Measurements from ENCODE around the gene MSLN.

MSLN gene

DNA sequence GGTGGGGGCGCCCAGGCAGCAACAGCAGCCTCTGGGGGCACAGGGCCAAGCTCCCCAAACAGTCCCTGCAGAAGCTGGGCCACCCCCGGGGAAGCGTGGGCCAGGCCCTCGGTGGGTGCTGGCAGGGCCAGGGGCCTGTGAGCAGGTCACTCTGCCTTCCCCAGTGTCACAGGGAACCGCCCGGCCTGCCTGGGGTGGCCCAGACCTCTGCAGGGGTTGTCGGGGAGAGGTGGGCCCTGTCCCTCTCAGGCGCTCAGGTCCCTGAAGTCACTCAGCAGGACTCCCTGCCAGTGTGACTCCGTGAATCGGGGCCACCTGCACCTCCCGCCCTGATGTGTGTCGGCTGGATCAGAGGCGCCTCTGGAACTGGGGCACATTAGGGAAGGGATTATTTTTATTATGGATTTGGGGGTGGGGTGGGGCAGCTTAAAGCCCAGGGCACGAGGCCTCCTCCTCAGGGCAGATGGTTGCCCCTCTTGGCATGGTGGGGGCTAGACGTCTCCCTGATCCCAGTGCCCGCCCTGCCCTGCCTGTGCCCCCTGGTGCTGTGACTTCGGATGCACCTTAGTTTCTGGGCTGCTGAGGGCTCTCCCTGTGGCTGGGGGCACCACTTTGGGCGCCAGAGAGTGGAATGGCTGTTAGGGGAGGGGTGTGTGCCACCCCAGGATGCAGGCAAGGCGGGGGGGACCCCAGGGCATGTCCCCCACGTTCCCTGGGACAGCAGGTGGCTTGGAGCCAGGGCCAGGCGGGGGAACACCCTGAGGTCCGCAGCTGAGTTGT is 41.2 kb downstream of the MSLN start:
- no peak overlapping the region for H3K4me3 ChIP-seq (ENCODE audit: low read depth, low read length)

DNA sequence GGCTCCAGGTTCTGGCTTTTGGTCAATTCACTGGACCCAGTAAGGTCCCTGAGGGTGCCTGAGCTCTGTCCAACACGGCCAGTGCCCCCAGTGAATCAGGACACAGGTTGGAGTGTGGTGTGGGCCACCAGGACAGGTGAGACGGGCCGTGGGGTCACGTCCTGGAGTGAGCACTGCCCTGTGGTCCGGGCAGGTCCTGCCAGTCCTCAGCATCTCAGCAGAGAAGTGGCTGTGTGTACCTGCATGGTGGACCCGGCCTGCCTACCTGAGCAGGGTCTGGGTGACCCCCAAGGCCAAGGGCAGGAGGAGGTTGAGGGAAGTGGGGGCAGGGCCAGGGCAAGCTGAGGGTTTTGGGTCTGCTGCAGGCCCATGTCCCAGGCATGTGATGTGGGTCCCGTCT is 41.9 kb downstream of the MSLN start:
- no peak overlapping the region for H3K4me3 ChIP-seq (ENCODE audit: low read depth, low read length)

DNA sequence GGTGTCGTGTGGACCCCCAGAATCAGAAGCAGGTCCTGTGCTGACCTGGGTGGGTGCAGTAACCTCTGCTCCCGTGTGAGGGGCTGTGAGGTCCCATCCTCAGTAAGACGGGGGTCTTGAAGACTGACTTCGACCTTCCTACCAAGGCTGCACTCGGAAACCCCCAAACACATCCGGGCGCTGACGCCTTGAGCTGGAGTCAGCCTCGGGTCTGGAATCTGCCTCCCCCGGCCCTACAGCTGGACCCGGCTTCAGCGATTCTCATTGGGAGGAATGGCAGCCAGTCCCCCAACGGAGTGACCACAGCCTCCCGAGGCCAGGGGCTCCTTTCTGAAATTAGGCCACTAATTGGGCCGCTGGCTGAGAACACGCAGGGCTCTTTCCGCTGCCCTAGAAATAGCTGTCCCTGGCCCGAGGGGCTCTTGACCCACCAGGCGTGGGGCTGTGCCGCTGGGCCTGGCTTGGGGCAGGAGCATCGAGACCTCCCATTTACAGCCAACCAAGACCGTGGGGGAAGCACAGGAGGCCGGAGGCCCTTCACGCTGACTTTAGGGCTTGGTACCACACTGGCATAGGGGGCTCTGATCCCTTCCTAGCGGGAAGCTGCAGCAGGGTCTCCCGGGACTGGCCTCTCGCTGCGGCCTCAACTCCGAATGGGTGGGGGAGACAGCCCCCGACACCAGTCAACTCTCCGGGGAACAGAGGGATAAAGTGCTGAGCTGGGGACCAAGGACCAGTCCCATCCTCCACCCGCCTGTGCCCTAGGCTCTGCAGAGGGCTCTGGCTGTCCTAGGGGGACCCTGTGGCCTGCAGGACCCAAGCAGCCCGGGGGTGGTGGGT is 42.6 kb downstream of the MSLN start:
- H3K4me3 ChIP-seq (ENCODE audit: low read depth, low read length): no peak overlapping the region

DNA sequence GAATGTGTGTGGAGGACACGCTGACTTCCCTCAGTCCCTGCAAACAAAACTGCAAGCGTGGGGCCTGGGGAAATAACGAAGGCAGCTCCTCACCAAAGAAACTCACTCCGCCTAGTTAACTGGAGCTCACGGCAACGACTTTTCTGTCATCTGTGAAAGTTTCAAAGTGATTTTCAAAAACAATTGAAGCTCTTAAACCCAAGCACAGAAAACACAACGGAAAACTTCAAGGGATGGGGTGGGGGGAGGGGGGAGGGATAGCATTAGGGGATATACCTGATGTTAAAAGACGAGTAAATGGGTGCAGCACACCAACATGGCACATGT is 43.2 kb downstream of the MSLN start:
- H3K4me3 ChIP-seq (ENCODE audit: low read depth, low read length): no peak overlapping the region

DNA sequence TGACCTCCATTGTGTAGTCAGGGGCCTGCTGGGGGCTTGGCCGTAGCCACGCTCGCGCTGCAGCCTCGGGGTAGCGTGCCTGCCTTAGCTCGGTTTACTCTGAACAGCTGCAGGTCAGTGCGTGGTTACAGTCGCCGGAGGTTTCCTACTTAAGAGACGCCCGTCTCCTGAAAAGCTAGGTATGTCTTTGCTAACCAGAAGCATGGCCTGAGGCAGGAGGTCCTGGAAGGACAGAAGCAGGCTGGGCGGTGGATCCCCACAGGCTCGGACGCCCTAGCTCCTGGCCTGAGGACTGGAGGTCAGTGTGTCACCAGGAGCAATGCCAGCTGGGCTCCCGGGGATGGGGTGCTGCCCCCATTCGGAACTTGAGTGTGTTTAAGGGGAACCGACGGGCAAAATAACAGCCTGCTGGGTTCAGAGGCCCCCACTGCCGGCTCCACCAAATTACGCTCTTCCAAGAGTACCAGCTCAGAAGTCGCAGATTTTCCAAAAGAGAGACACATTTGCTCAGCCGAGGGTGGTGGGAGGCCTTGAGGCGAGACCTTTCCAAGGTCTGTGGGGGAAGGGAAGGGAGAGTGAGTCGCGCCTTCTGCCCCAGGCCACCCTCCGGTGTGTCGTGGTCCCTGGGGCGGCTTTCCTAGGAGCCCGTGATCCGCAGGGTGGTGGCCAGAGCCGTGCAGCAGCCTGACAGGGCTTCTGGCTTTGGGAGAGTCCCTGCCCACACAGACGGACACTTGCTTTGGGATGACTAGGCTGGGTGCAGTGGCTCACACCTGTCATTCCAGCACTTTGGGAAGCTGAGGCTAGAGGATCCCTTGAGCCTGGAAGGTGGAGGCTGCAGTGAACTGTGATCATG is 43.9 kb downstream of the MSLN start:
- no peak overlapping the region for H3K4me3 ChIP-seq (ENCODE audit: low read depth, low read length)

DNA sequence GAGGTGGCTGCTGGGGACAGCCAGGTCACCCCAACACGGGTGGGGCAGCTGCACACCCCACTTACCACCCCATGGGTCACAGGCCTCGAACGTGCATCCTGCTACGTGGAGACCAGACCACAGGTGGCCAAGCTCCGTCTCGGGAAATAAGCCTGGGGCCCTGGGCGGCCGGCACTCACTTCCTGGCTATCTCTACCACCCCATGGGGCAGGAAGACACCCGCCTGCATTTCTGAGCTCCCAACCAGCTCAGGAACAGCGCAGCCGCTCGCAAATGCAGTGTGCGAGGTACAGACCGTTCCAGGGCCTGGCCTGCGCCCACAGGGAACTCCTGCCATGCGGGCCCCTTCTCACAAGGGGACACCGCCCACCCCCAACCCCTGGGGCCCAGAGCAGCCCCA is 44.9 kb downstream of the MSLN start:
- no peak overlapping the region for H3K4me3 ChIP-seq (ENCODE audit: low read depth, low read length)

DNA sequence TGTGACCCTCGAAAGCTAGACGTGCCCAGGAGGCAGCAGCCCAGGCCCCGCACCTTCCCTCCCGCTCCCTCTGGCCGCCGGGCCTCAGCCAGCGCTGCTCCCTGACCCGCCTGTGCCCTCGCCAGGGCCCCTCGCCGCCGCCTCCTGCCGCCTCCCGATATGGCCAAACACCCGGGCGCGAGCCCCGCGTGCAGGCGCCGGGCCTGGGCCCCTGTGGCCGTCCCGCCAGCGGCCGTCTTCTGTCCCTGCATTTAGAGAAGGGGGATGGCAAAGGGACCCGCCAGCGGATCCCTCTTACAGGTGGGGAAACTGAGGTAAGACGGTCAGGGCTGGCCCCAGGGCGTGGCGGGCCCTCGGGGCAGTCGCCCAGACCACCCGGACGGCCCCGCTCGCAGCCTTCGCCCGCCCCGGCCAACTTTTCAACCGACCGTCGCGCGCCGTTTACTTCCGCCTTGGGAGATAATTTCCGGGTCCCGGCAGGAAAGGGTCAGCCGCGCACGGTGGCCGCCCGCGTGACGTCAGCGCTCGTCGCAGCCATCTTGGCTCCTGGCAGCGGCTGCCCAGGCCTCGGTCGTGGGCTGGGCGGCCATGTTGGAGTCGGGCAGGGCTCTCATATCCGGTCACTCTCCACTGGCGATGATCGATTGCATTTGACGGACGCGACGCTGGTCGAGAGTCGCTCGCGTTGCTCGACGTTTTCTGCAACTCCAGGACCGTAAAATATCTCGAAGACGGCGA is 47.0 kb downstream of the MSLN start:
- peak overlapping the region; percentile 51 for H3K4me3 ChIP-seq (ENCODE audit: low read depth, low read length)

DNA sequence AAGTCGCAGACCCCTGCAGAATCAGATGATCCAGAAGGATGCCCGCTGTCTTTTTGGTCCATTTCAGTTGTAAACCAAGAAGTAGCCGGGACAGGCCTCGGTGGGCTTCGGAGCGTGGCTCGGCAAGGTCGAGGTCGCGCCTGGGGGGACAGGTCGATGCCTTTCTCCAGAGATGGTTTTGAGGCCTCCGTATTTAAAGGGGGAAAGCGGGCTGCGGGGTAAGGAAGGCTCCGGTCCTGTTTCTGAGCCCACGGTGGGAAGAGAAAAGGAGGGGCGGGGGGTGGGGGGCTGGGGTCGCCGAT is 47.5 kb downstream of the MSLN start:
- peak overlapping the region; percentile 51 for H3K4me3 ChIP-seq (ENCODE audit: low read depth, low read length)

DNA sequence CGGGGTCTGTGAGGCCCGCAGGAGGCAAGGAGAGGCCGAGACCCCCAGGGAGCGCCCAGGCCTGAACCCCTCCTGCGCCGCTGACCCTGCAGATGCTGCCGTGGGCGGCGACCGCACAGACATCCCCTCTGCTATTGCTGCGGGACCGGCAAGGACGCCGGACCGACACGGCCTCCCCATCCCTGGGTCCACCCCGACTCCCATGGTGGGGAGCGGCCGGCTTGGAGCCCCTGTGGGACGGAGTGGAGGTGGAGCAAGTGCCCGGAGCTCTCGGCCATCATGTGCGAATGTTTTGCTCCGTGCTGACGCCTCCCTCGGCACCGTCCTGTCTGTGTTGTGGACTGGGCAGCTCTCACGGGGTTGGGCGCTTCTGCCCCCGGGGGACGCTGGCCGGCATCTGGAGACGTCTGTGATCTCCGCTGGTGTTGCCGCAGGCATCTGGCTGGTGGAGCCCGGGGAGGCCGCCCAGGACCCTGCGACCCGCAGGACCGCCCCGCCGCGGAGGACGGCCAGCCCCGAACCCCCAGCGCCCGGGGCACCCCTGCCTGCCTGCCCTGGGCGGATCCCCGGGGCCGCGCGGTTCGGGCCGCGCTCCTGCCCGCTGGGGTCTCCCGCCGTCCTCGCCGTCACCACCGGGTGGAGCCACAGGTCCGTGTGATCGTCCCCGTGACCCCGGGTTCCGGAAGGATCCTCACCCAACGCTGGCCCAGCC is 52.8 kb downstream of the MSLN start:
- no peak overlapping the region for H3K4me3 ChIP-seq (ENCODE audit: low read depth, low read length)

DNA sequence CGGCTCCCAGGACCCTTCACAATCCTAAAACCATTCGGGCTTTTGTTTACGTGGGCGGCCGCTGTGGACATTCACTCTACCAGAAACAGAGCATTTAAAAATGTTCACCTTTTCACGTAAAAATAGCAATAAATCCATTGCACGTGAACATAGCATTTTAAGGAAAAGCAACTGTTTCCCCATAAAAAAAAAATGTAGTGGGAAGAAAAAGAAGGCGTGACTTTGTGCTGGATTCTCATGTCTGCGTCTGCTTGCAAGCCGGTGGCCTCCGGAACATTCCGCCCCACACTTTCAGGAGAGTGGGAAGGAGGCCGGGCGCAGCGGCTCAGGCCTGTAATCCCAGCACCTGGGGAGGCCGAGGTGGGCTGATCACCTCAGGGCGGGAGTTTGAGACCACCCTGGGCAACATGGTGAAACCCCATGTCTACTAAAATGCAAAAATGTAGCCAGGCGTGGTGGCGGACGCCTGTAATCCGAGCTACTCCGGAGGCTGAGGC is 53.4 kb downstream of the MSLN start:
- no peak overlapping the region for H3K4me3 ChIP-seq (ENCODE audit: low read depth, low read length)

DNA sequence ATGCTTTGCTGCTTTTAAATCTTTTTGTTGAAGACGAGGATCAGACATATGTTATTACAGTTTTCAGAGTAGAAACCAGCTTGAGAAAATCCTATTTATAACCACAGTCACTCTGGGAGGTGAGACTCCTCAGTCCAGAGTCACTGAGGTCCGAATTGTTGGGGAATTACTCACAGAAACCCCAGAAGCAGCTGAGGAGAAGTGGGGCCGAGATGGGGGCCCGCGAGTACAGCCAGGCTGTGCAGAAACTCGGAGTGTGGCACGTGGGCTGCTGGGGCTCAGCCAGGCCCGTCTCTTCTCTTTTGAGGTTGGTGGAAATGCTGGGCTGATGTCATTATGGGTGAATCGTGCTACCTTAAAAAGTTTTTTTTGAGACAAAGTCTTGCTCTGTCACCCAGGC is 54.4 kb downstream of the MSLN start:
- H3K4me3 ChIP-seq (ENCODE audit: low read depth, low read length): no peak overlapping the region

DNA sequence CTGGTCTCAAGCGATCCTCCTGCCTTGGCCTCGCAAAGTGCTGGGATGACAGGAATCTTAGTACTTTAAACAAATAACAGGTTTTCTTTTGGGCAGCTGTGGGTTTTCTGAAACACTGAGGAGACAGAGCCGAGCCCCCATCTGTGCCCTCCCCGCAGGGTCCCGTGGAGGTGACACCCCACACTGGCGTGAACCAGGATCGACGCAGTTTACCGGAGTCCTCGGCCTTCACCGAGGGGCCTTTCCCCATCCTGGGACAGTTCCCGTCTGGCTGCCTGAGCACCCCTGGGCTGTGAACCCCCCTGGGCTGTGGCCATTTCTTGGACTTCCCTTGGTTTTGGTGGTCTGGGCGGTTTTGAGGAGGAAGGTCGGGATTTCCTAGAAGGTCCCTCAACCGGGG is 55.3 kb downstream of the MSLN start:
- H3K4me3 ChIP-seq (ENCODE audit: low read depth, low read length): no peak overlapping the region

DNA sequence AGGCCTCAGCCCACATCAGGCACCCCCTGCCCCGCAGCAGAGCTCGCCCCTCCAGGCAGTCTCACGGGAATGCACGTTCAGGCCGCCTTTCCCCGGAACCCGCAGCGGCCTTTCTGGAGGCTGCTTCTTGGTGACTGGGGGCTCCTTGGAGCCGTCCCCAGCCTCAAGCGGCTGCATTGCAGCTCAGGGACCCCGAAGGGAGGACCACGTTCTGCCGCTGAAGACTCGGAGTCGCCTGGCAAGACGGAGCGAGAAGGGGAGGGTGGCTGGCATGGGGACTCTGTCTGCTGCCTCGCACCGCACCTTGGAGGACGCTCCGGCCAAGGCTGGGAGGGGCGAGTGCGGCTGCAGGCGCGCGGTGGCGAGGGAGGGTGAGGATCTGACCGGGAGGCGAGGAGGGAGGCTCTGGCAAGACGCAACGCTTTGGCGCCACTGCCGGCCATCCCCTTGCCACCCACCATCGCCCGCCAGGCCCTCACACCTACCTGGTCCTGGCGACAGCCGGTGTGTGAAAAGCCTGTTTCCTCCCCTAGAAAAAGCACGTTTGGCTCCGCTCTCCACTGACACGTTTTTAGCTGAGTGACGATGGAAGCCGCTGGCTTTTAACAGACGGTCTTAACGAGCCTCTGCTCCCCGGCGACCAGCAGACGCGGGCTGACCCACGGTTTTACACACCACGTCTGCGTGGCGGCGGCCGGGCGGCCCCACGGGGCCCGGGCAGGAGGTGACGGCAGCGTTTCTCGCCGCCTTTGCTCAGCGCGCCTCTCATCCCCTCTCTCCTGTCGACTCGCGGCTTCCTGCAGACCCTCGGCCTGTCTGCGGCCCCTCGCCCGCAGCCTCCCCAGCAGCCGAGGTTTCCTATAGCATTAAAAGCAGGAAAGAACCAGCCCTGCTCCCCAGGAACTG is 56.7 kb downstream of the MSLN start:
- no peak overlapping the region for H3K4me3 ChIP-seq (ENCODE audit: low read depth, low read length)

DNA sequence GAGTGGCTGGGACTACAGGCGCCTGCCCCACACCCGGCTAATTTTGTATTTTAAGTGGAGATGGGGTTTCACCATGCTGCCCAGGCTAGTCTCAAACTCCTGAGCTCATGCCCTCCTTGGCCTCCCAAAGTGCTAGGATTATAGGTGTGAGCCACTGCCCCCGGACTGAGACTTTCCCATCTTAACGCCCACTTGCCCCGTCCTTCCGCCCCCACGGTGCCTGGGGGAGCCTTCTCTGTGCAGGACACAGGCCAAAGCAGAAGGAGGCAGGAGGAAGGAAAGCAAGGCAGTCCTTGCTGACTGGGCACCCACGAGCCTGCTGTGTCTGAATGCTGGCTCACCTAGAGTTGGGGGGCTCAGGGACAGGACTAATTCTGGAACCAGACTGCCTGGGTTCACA is 57.6 kb downstream of the MSLN start:
- no peak overlapping the region for H3K4me3 ChIP-seq (ENCODE audit: low read depth, low read length)

Measured in iPS-11a (cell line).